ENCODE data around the gene COP1.

- TF ChIP-seq CTCF (IDR thresholded peaks at IDR 0.05) (no peak), ZNF317 (CRISPR knock-in tag; IDR thresholded peaks at IDR 0.05; ENCODE audit: borderline replicate concordance, low read depth) (no peak), NR2C2 (CRISPR knock-in tag; IDR thresholded peaks at IDR 0.05) (no peak), ZNF121 (CRISPR knock-in tag; IDR thresholded peaks at IDR 0.05) (no peak), TEAD4 (CRISPR knock-in tag; IDR thresholded peaks at IDR 0.05) (no peak), CREB1 (CRISPR knock-in tag; IDR thresholded peaks at IDR 0.05) (no peak), GABPB1 (CRISPR knock-in tag; IDR thresholded peaks at IDR 0.05) (no peak), FOXJ3 (CRISPR knock-in tag; IDR thresholded peaks at IDR 0.05; ENCODE audit: borderline replicate concordance) (no peak), ATF6 (CRISPR knock-in tag; IDR thresholded peaks at IDR 0.05) (no peak)
These were observed 271.9 kb downstream of the COP1 start for GRCh38 chr1:175935166-175935565.
